Body of pancreas (tissue), 4 donors: ENCODE results near the gene SCUBE1. TPM values are rescaled to one million over a fixed set of nuclear protein-coding genes. Genes with fewer than 3 reads are reported as not detected.
A peak's percentile ranks its signal among the peaks of the same experiment; 100 is the strongest.

Experiments used
- ATAC-seq: fragments of 150-250 bp; one replicate; pipeline ENCODE4 v1.9.1; 2016
- DNase-seq, 4 donors: peaks; one replicate each; pipeline ENCODE4 v3.0.0-alpha.2; 2019
- H3K27ac ChIP-seq, 4 donors: fragments of 200-600 bp; sonication (generic); 1 replicate in 3 of 4; 2 replicates in 1 of 4; pipeline versions ENCODE4 v1.5.1 to v1.6.1; 2016 to 2019; ENCODE audit warnings: mild to moderate bottlenecking in 1 of 4, mixed read lengths in 1 of 4, moderate library complexity in 1 of 4
- H3K27me3 ChIP-seq, 2 donors: fragments of 200-600 bp; sonication (generic); one replicate each; pipeline ENCODE4 v1.6.0; 2016; ENCODE audit warnings: mild to moderate bottlenecking in 1 of 2
- H3K36me3 ChIP-seq, 2 donors: fragments of 200-600 bp; sonication (generic); replicated peaks in 1 of 2; 2 replicates each; pipeline ENCODE4 v1.5.1; 2016; ENCODE audit warnings: low read depth in 2 of 2; ENCODE audit not compliant: insufficient read depth in 1 of 2
- H3K4me1 ChIP-seq: fragments of 200-600 bp; sonication (generic); one replicate; pipeline ENCODE4 v1.6.0; 2016
- H3K4me3 ChIP-seq, 2 donors: fragments of 200-600 bp; sonication (generic); 1 replicate in 1 of 2; 2 replicates in 1 of 2; pipeline ENCODE4 v1.5.1; 2016 to 2019
- H3K9me3 ChIP-seq, 3 donors: fragments of 200-600 bp; sonication (generic); 1 replicate in 2 of 3; 2 replicates in 1 of 3; pipeline ENCODE4 v1.5.1; 2016
- CTCF ChIP-seq, 7 experiments: fragments of 450-650 bp in 4 of 7; fragments of 200-600 bp in 3 of 7; sonication (generic) in 3 of 7; IDR thresholded peaks; one replicate each; pipeline ENCODE4 v1.5.1; 2016 to 2019; ENCODE audit warnings: antibody characterized with exemption in 7 of 7
- POLR2A ChIP-seq, 3 donors: fragments of 450-650 bp; IDR thresholded peaks; one replicate each; pipeline ENCODE4 v1.6.1; 2016; ENCODE audit warnings: antibody characterized with exemption in 3 of 3, mild to moderate bottlenecking in 2 of 3
- WGBS, 2 donors: methylation state at CpG; one replicate each; pipeline ENCODE4 v1.1.5; 2017; 5-methylcytosine and 5-hydroxymethylcytosine counted together
- intact Hi-C: fragments of 100-400 bp; cut with DNase I; formaldehyde crosslinking; loops from one replicate; pipeline ENCODE4 v1.15.1; 2023
- total RNA-seq, 2 donors: library from RNA; depleted of rRNA; stranded (reverse); fragments of >200 nt; gene quantifications; one replicate each; pipeline ENCODE4 v1.1.0, GENCODE V29; 2016

Gene SCUBE1
- total RNA-seq, 2 donors from 2014 or later: under 0.01 to 0.26 TPM

GRCh38 chr22:43197271-43197941 is 145.8 kb downstream of the SCUBE1 start:
- intact Hi-C loops: no loop called here

DNA sequence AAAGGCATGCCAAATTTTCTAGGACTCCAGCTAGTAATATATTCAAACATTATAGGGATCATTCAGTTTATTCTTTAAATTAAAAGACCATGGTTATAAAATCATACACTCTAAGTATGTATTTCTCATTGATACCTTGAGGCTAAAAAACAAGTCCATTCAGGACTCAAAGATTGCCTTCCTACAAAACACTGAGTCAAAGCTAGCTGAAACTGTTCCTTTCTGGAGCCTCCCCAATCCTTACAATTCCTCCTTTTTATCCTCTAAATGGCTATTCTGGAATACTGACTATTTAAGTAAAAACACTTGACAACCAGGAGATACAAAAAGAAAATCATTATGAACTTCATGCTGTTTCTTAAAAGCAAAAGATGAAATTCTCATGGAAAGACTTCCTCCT is 151.3 kb downstream of the SCUBE1 start:
- Histone ChIP-seq H3K27ac (no peak overlapping the region), H3K4me3 (no peak overlapping the region), H3K9me3 (no peaks in the 10 kb centered on the region), H3K27me3 (no peaks in the 10 kb centered on the region), H3K36me3 (no peaks in the 10 kb centered on the region), H3K4me1 (no peaks in the 10 kb centered on the region)
- DNase-seq (no peak), ATAC-seq (no peak)
- TF ChIP-seq CTCF (IDR thresholded peaks at IDR 0.05) (no peak), POLR2A (IDR thresholded peaks at IDR 0.05) (no peak)
- intact Hi-C loops: no loop called here

More at GRCh38 chr22:43197271-43197941, 145.8 kb downstream of the SCUBE1 start:
- no peaks in the 10 kb centered on the region for H3K36me3 ChIP-seq
- H3K27me3 ChIP-seq: no peaks in the 10 kb centered on the region
- H3K9me3 ChIP-seq: no peaks in the 10 kb centered on the region
- DNase-seq: no peak
- ATAC-seq: no peak
- H3K4me1 ChIP-seq: no peaks in the 10 kb centered on the region
- TF ChIP-seq POLR2A (IDR thresholded peaks at IDR 0.05) (no peak), CTCF (IDR thresholded peaks at IDR 0.05) (no peak)
- H3K27ac ChIP-seq: no peak overlapping the region
- 43 to 54% methylated on average over 16 to 22 of the region's 22 CpGs for WGBS, 2 donors
- no peak overlapping the region for H3K4me3 ChIP-seq

DNA sequence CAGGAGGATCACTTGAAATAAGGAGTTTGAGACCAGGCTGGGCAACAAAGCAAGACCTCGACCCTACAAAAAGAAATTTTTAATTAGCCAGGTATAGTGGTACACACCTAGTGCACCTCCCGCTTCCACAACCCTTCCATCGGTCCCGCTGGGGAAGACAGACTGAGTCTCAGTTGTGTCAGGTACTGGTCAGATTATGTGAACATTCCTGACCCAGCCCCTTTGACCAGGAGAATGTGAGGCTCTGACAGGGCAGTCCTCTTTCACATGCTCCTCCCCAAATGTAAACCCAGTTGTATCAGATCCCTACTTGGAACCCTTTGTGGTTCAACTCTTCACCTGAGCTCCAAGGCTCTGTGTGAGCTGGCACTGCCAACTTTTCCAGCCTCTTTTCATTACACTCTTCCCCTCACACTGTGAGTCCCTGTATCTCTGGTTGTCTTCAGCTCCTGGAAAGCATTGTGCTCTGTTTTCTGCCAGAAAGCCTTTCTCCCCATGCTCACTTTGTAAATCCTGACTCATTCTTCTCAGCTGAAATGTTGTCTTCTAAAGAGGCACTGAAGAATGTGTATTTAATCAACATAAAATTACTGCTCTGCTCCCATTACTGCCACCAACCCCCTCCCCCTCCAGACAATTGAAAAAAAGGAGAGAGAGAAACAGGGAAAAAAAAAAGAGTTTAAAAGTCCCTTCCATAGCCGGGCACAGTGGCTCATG is 154.2 kb downstream of the SCUBE1 start:
- 82 to 87% methylated on average over 5 of the region's 5 CpGs for WGBS, 2 donors
- intact Hi-C loops: no loop called here
- Histone ChIP-seq H3K4me3 (no peak overlapping the region), H3K4me1 (peaks cover 13% of the 10 kb centered on the region), H3K36me3 (no peaks in the 10 kb centered on the region), H3K9me3 (no peaks in the 10 kb centered on the region), H3K27me3 (no peaks in the 10 kb centered on the region), H3K27ac (no peak overlapping the region)
- ATAC-seq: no peak
- no peak for DNase-seq
- TF ChIP-seq POLR2A (IDR thresholded peaks at IDR 0.05): no peak
- TF ChIP-seq CTCF (IDR thresholded peaks at IDR 0.05): no peak

- Histone ChIP-seq H3K4me1 (peaks cover 13% of the 10 kb centered on the region), H3K27me3 (no peaks in the 10 kb centered on the region), H3K27ac (peak overlapping the region; percentile 71 to 95 (median 84)), H3K36me3 (no peaks in the 10 kb centered on the region), H3K4me3 (peak overlapping the region in 1 of 2 donors; percentile 34), H3K9me3 (no peaks in the 10 kb centered on the region)
- TF ChIP-seq POLR2A (IDR thresholded peaks at IDR 0.05) (peak in 2 of 3 donors; percentile 71 to 81), CTCF (IDR thresholded peaks at IDR 0.05) (peak; percentile 47 to 97 (median 79))
- intact Hi-C loops: no loop called here
- peak; percentile 90 for ATAC-seq
- WGBS, 2 donors: 6 to 17% methylated on average over 10 to 44 of the region's 86 CpGs
- peak; percentile 97 for DNase-seq
Measured at GRCh38 chr22:43187171-43188099, 155.7 kb downstream of the SCUBE1 start.
